ENCODE results near the gene MAPKAPK3. TPM values are rescaled to one million over a fixed set of nuclear protein-coding genes. Genes with fewer than 3 reads are reported as not detected.

The MAPKAPK3 gene
- total RNA-seq, 1 donor from 2014 or later: 38.1 TPM

GRCh38 chr3:50612234-50612882 is 4.6 kb upstream of the MAPKAPK3 start:
- intact Hi-C loops (cut with DNase I): loop anchor here (1.0 kb wide), 1 partner anchor 41 kb away; no protein-coding TSS in a partner anchor
- peaks cover 0 to 6% of the 10 kb centered on the region in 2 donors for H3K36me3 ChIP-seq
- no peaks in the 10 kb centered on the region for H3K27me3 ChIP-seq
- peak overlapping the region; percentile 91 for H3K27ac ChIP-seq
- H3K4me1 ChIP-seq: peaks cover 62% of the 10 kb centered on the region
- DNase-seq (ENCODE audit: extremely low spot score in 2 of 2): no peak
- H3K9me3 ChIP-seq: no peaks in the 10 kb centered on the region
- H3K4me3 ChIP-seq: peak overlapping the region; percentile 79 to 89
- TF ChIP-seq CTCF (IDR thresholded peaks at IDR 0.05): no peak
- no peak for TF ChIP-seq POLR2A (IDR thresholded peaks at IDR 0.05)
- no peak for TF ChIP-seq POLR2AphosphoS5 (IDR thresholded peaks at IDR 0.05; ENCODE audit: insufficient read depth in 1 of 2, low read depth in 1 of 2)

DNA sequence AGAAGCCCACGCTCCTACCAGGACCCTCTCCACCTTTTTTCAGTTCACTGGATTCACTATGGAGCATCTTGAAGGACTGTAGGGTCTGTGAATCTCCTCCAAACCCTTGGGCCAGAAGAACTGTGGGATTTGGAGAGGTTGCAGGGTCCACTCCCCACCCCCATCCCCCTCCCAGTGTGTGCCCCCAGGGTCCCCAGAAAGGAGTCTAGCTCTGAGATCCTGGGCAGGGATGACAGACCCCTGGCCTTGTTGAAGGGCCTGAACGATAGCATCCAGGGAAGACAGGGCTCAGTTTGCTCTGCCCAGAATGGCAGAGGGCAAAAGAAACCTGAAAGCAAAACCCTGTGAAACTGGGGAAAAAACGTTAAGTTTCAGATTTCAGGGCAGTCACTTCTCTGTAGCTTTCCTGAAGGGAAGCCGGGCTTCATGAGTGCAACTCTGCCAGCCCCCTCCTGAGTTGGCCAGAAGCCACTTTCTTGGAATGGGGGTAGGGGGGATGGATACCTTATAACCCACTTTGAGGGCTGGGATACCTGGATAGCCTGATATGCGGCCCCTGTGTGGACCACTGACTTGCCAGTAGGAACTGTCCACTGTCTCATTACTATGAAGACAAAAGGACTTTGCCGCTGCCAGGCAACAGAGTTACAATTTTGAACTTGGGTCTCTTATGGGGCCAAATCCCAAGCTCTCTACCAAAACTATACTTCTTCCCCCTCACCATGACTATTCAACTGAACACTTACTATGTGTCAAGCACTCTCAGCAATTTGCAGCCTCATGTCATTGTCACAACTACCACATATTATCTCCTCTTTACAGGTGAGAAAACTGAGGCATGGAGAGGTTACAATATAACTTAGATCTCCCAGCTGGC is 3.7 kb upstream of the MAPKAPK3 start:
- no peaks in the 10 kb centered on the region for H3K27me3 ChIP-seq
- no peaks in the 10 kb centered on the region for H3K9me3 ChIP-seq
- H3K4me1 ChIP-seq: peaks cover 62% of the 10 kb centered on the region
- H3K36me3 ChIP-seq: no peaks in the 10 kb centered on the region
- DNase-seq (ENCODE audit: extremely low spot score in 2 of 2): no peak
- peak overlapping the region; percentile 91 for H3K27ac ChIP-seq
- TF ChIP-seq CTCF (IDR thresholded peaks at IDR 0.05) (no peak), POLR2AphosphoS5 (IDR thresholded peaks at IDR 0.05; ENCODE audit: insufficient read depth in 1 of 2, low read depth in 1 of 2) (no peak), POLR2A (IDR thresholded peaks at IDR 0.05) (no peak)
- no peak overlapping the region for H3K4me3 ChIP-seq
- intact Hi-C loops (cut with DNase I): loop anchor here (1.0 kb wide), 1 partner anchor 42 kb away; no protein-coding TSS in a partner anchor

GRCh38 chr3:50615190-50615589 is 1.8 kb upstream of the MAPKAPK3 start:
- no peak overlapping the region for H3K4me3 ChIP-seq
- DNase-seq (ENCODE audit: extremely low spot score in 2 of 2): no peak
- TF ChIP-seq CTCF (IDR thresholded peaks at IDR 0.05) (no peak), POLR2A (IDR thresholded peaks at IDR 0.05) (no peak), POLR2AphosphoS5 (IDR thresholded peaks at IDR 0.05; ENCODE audit: insufficient read depth in 1 of 2, low read depth in 1 of 2) (no peak)
- no peak overlapping the region for H3K27ac ChIP-seq
- H3K27me3 ChIP-seq: no peaks in the 10 kb centered on the region
- intact Hi-C loops (cut with DNase I): loop anchor here (5.0 kb wide), 2 partner anchors 772 to 817 kb away; partner anchors contain the start of gene MANF
- peaks cover 61% of the 10 kb centered on the region for H3K4me1 ChIP-seq
- H3K36me3 ChIP-seq: no peaks in the 10 kb centered on the region
- no peaks in the 10 kb centered on the region for H3K9me3 ChIP-seq

DNA sequence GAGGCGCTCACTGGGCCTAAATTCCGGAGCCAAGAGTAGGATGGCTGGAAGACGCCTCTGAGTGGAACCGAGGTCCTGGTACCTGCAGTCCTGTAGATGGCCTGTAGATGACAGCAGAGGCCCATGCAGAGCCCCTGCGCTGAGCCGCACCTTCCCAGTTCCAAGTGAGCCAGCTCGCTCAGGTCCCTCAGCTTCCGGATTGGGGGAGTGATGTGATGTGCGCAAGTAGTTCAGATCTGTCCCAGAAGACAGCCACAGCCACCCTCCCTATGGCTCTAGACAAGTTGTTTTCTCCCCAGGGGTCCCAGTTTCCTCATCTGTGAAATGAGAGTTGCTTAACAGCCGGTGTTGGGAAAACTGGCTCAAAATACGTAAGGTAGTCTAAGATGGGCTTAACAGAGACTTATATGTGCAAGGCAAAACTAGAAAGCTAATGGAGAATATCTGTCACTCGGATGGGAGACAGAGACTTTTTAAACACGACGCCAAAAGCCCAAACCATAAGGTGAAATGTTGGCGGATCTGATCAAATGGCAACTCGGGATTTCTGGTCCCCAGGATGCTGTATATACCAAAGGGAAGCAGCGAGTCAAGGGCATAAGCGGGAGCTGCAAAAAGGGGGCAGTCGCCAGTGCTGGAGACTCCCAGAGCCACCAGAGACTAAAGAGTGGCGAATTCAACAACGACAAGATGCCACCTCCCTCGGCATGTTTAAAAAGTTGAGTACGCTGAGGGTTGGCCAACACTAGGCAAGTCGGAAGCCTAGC is 765 bp upstream of the MAPKAPK3 start:
- intact Hi-C loops (cut with DNase I): loop anchor here (5.0 kb wide), 2 partner anchors 771 to 816 kb away; partner anchors contain the start of gene MANF
- Histone ChIP-seq H3K36me3 (no peaks in the 10 kb centered on the region), H3K9me3 (no peaks in the 10 kb centered on the region), H3K4me3 (peak overlapping the region; percentile 83 to 98), H3K4me1 (peaks cover 57% of the 10 kb centered on the region), H3K27me3 (no peaks in the 10 kb centered on the region), H3K27ac (peak overlapping the region; percentile 94)
- TF ChIP-seq POLR2A (IDR thresholded peaks at IDR 0.05): no peak
- TF ChIP-seq CTCF (IDR thresholded peaks at IDR 0.05): peak; percentile 98
- TF ChIP-seq POLR2AphosphoS5 (IDR thresholded peaks at IDR 0.05; ENCODE audit: insufficient read depth in 1 of 2, low read depth in 1 of 2): peak in 1 of 2 donors; percentile 18
- DNase-seq (ENCODE audit: extremely low spot score in 2 of 2): no peak

Measured in vagina (tissue), 2 donors.